ENCODE measurements around the gene SLITRK4. TPM values are rescaled to one million over a fixed set of nuclear protein-coding genes. Genes with fewer than 3 reads are reported as not detected.
A peak's percentile ranks its signal among the peaks of the same experiment; 100 is the strongest.

The SLITRK4 gene
- total RNA-seq: 1 to 10 TPM; 4.9 to 8.7 TPM

GRCh38 chrX:143635915-143636314 is at the start of gene SLITRK4:
SLITRK4 (minus strand) TSS chrX:143636101; CDS start chrX:143631108, 4,993 bp downstream.
- Histone ChIP-seq H3K27me3 (replicated peaks; ENCODE audit: insufficient read depth) (no peaks in the 10 kb centered on the region), H3K9me3 (no peaks in the 10 kb centered on the region), H3K36me3 (no peaks in the 10 kb centered on the region), H3K4me3 (peak within 1 kb of the TSS; percentile 73), H3K27ac (no peak within 1 kb of the TSS), H3K4me1 (ENCODE audit: control insufficient read depth in 1 of 2, low read depth in 2 of 2) (peaks cover 0 to 11% of the 10 kb centered on the region in 2 donors)
- no peak for ATAC-seq (ENCODE audit: insufficient number of reproducible peaks, low FRiP score, low read depth)
- TF ChIP-seq CTCF (IDR thresholded peaks at IDR 0.05): no peak
- no peak for DNase-seq (ENCODE audit: low spot score)

GRCh38 chrX:143683486-143683885 is 47.6 kb upstream of the SLITRK4 start:
- Histone ChIP-seq H3K4me1 (ENCODE audit: control insufficient read depth in 1 of 2, low read depth in 2 of 2) (no peaks in the 10 kb centered on the region), H3K9me3 (no peaks in the 10 kb centered on the region), H3K4me3 (no peak overlapping the region), H3K27me3 (replicated peaks; ENCODE audit: insufficient read depth) (no peaks in the 10 kb centered on the region), H3K36me3 (no peaks in the 10 kb centered on the region), H3K27ac (no peak overlapping the region)
- TF ChIP-seq CTCF (IDR thresholded peaks at IDR 0.05): no peak
- ATAC-seq (ENCODE audit: insufficient number of reproducible peaks, low FRiP score, low read depth): no peak
- DNase-seq (ENCODE audit: low spot score): no peak

GRCh38 chrX:143674926-143675325 is 39.0 kb upstream of the SLITRK4 start:
- Histone ChIP-seq H3K36me3 (no peaks in the 10 kb centered on the region), H3K27me3 (replicated peaks; ENCODE audit: insufficient read depth) (no peaks in the 10 kb centered on the region), H3K4me3 (no peak overlapping the region), H3K9me3 (no peaks in the 10 kb centered on the region), H3K4me1 (ENCODE audit: control insufficient read depth in 1 of 2, low read depth in 2 of 2) (no peaks in the 10 kb centered on the region), H3K27ac (no peak overlapping the region)
- no peak for ATAC-seq (ENCODE audit: insufficient number of reproducible peaks, low FRiP score, low read depth)
- DNase-seq (ENCODE audit: low spot score): no peak
- TF ChIP-seq CTCF (IDR thresholded peaks at IDR 0.05): no peak

GRCh38 chrX:143669395-143669794 is 33.5 kb upstream of the SLITRK4 start:
- H3K36me3 ChIP-seq: no peaks in the 10 kb centered on the region
- no peaks in the 10 kb centered on the region for H3K9me3 ChIP-seq
- TF ChIP-seq CTCF (IDR thresholded peaks at IDR 0.05): no peak
- no peak for ATAC-seq (ENCODE audit: insufficient number of reproducible peaks, low FRiP score, low read depth)
- H3K27ac ChIP-seq: no peak overlapping the region
- H3K4me1 ChIP-seq (ENCODE audit: control insufficient read depth in 1 of 2, low read depth in 2 of 2): no peaks in the 10 kb centered on the region
- no peaks in the 10 kb centered on the region for H3K27me3 ChIP-seq (replicated peaks; ENCODE audit: insufficient read depth)
- H3K4me3 ChIP-seq: no peak overlapping the region
- no peak for DNase-seq (ENCODE audit: low spot score)

- DNase-seq (ENCODE audit: low spot score) (no peak), ATAC-seq (ENCODE audit: insufficient number of reproducible peaks, low FRiP score, low read depth) (no peak)
- Histone ChIP-seq H3K9me3 (no peaks in the 10 kb centered on the region), H3K27me3 (replicated peaks; ENCODE audit: insufficient read depth) (no peaks in the 10 kb centered on the region), H3K27ac (no peak overlapping the region), H3K4me1 (ENCODE audit: control insufficient read depth in 1 of 2, low read depth in 2 of 2) (no peaks in the 10 kb centered on the region), H3K4me3 (no peak overlapping the region), H3K36me3 (no peaks in the 10 kb centered on the region)
- TF ChIP-seq CTCF (IDR thresholded peaks at IDR 0.05): peak; percentile 39
Observed at GRCh38 chrX:143664302-143664701, 28.4 kb upstream of the SLITRK4 start.

All from thoracic aorta (tissue), 2 donors.